Myometrial cell (primary cell): ENCODE results near the gene NOXO1. TPM values are rescaled to one million over a fixed set of nuclear protein-coding genes. Genes with fewer than 3 reads are reported as not detected.

Source experiments
- total RNA-seq: library from RNA; depleted of rRNA; stranded (reverse); fragments of >200 nt; gene quantifications from 2 replicates; pipeline ENCODE4 v1.2.3, GENCODE V29; 2015

The NOXO1 gene, protein sequence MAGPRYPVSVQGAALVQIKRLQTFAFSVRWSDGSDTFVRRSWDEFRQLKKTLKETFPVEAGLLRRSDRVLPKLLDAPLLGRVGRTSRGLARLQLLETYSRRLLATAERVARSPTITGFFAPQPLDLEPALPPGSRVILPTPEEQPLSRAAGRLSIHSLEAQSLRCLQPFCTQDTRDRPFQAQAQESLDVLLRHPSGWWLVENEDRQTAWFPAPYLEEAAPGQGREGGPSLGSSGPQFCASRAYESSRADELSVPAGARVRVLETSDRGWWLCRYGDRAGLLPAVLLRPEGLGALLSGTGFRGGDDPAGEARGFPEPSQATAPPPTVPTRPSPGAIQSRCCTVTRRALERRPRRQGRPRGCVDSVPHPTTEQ
- total RNA-seq: not detected in 2 replicates

DNA sequence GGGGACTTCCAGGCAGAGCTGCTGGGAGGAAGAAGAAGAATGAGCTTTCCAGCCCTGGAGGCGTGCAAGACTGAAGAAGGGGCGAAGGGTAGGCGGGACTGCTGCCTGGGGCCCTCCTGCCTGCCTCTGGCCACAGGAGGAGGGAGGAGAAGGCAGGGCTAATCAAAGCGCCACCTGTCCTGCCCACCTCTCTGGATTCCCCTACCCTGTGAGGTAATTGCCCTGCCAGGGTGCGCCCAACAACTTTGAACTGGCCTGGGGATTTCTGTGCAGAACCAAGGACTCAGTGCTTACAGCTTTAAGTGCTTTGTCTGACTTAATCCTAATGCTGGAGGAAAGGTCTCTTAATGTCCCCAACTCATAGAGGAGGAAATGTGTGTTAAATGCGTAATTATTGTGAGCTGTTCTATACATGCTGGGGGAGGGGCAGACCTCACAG is at the start of gene NOXO1:
Gene NOXO1 (minus strand): TSS at position 72 of the 439 bp plus-strand sequence. CDS start 290 bp downstream, outside the sequence.

DNA sequence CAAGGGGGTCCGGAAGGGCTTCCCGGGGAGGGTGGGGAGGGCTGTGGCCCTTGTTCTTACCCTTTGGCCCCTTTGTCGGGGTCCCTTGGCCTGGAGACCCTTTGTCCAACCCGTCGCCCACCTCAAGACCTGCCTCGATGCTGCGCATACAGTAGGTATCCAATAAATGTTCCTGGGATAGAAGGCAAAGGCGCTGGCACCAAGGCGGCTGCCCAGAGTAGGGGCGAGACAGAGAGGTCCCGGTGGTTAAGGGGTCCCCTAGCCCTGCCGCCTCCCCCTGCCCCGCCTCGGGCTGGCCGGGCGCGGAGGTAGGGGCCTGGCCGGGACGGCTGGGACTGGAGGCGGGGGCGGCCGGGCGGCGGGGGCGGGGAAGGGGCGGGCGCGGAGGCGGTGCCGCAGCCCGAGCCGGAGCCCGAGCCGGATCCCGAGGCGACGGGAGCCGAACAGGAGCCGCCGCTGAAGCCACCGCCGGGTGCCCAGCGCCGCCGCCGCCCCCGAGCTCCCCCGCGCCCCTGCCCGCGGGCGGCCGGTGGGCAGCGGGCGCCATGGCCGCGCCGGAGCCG is 45.3 kb upstream of the NOXO1 start, which contains the start of gene NHERF2:
Gene NHERF2 (plus strand): TSS at position 442 of the 563 bp plus-strand sequence. CDS start 104 bp downstream, at position 546.

DNA sequence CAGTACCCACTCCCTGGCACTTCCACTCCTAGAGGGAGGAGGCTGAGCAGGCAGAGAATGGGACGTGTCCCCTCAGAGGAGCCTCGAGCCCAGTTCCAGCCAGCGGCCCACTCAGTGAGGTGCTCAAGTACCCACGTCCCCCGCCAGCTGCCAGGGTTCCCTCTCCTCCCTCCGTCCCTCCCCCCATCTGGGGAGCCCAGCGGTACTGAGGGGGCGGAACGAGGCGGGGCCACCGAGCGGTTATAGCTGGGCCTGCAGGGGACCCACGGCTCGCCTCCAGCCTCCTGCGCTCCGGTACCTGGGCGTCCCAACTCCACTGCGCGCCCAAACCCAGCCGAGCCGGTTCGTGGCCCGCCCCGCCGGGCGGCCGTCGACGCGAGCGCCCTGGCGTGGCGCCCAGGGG is 38.2 kb upstream of the NOXO1 start, which contains the start of gene NPW:
Gene NPW (plus strand): TSS at position 268 of the 403 bp plus-strand sequence.

DNA sequence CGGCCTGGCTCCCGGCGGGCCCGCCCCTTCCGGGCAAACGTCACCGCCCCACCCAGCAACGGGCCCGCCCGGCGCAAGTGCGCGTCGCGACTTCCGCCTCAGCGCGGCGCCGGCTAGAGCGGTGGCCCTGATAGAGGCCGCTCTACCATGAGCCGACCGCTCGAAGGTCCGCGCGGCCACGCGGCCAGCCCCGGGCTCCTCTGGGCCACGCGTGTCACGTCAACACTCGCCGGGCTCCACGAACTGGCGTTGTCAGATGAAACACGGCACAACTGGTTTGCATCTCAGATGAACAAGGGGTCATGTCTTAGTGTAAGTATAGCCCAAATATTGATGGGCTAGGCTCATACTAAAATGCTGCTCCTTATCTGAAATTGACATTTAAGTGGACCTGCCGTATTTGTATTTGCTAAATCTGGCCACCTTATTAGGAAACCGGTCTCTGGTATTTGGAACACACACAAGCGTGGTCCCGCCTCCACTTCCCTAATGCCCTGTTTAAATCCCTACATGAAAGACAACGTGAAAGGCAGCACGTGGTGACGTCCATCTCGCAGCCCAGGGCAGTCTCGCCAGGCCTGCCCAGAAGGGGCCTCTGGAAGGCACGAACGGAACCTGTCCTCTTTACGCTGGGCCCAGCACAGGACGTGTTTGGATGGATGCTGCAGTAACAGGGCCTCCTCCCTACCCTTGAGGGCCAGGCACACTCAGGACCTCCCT is 28.7 kb upstream of the NOXO1 start, which contains the start of gene ZNF598:
Gene ZNF598 (minus strand): TSS at position 31 of the 720 bp plus-strand sequence.

DNA sequence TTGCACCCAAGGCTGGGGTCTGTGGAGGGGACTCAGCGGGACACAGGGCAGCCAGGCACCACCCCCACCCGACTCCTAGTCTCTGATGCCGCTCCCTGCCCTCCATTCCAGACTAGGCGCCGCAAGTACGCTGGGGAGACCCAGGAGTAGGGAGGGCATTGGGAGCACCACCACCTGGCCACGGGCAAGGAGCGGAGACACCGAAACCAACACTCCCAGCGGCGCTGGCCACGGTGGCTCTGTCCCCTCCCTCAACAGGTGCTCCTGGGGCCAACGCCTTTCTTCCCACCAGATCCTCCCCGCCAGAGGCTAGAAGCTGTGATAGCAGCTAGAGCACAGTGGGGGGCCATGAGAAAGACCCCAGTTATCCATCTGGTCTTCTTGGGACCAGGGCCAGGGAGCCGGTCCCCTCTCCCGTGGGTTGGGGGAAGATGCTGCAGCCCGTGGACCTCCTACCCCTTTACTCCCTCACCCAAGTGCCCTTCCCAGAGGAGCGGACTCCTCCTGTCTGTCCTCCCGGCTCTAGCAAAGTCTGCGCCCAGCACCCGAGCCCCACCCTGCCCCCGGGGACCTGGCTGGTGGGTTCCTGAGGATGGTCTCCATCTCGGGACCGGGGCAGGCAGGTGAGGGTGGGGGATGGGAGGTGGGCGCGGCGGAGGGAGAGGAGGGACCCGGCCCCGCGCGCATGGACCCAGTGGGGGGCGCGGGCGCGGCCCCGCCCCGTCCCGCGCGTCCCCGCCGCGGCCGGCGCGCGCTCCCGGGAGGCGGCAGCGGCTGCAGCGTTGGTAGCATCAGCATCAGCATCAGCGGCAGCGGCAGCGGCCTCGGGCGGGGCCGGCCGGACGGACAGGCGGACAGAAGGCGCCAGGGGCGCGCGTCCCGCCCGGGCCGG is 8.2 kb upstream of the NOXO1 start, which contains the start of gene SYNGR3:
Gene SYNGR3 (plus strand): TSS at position 762 of the 892 bp plus-strand sequence. CDS start 133 bp downstream, outside the sequence.

DNA sequence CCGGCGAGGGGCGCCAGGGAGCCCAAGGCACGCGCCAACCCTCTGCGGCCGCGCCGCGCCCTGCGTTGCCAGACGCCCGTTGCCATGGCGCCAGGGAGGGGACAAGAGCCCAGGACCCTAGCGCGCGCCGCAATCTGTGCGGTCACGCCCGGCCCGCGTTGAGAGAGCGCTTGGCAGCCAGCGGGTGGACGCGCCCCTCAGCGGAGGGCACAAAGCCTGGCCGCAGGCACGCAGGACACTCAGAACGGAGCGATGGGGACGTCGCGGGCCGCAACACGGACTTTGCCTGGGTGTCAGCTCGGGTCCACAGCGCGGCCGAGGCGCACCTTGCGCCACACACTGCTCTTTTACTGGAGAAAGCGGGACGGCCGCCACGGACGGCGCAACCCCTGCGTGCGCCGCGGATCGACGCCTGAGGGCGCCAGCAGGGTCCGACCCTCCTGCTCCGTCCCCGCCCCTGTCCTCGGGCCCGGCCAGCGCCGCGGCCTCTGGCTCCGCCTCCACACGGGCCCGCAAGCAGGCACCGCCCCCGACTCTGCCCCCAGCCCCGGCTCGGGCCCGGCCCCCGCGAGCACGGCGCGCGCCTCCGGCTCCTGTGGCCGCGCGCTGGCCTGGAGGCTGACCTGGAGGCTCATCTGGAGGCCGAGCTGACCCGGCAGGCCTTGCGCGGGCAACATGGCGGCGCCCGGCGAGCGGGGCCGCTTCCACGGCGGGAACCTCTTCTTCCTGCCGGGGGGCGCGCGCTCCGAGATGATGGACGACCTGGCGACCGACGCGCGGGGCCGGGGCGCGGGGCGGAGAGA is 2.5 kb upstream of the NOXO1 start, which contains the start of gene GFER:
Gene GFER (plus strand): TSS at position 650 of the 803 bp plus-strand sequence. CDS start 26 bp downstream, at position 676.

DNA sequence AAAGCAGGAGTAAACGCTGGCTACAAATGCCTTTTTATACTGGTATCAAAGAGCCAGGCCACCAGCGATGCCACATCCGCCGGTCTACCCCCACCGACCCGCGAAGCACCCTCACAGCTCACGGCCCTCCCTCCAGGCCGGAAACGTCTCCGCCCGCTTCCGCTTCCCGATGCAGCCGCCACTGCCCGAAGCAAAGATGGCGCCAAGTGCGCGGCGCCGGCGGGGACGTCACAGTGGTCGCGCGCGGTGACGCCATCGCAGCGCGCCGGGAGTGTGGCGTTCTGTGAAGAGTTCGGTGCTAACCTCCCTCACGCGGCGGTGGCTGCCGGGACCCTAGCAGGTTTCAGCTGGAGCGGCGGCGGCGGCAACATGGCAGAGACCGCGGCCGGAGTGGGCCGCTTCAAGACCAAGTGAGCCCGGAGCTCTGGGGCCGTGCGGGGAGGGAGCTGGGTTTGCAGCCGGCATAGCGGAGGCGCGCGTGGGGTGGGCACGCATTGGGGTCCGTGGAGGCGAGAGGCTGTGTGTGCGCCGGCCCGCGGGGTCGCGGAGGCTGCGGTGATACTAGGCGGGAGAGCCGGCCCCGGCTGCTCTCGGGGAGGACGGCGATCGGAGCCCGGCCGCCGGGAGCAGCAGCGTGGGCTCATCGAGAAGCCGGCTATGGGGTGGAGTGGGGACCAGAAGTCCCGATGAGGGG is 9.3 kb downstream of the NOXO1 start, which contains the start of gene TBL3:
Gene TBL3 (plus strand): TSS at position 258 of the 694 bp plus-strand sequence. CDS start 112 bp downstream, at position 370.

DNA sequence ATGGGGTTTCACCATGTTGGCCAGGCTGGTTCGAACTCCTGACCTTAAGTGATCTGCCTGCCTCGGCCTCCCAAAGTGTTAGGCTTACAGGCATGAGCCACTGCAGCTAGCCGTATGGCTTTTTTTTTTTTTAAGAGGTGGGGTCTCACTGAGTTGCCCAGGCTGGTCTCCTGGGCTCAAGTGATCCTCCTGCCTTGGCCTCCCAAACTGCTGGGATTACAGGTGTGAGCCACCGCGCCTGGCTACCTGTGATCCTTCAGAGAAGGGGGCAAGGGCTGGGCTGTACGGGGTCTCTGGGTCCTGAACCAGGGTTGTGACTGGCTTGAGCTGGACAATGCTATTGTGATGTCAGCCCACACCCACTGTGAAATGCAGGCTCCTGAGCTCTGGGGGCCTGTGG is 14.8 kb downstream of the NOXO1 start, which contains the start of gene RNF151:
Gene RNF151 (plus strand): TSS at position 397 of the 400 bp plus-strand sequence. CDS start 26 bp downstream, outside the sequence.

DNA sequence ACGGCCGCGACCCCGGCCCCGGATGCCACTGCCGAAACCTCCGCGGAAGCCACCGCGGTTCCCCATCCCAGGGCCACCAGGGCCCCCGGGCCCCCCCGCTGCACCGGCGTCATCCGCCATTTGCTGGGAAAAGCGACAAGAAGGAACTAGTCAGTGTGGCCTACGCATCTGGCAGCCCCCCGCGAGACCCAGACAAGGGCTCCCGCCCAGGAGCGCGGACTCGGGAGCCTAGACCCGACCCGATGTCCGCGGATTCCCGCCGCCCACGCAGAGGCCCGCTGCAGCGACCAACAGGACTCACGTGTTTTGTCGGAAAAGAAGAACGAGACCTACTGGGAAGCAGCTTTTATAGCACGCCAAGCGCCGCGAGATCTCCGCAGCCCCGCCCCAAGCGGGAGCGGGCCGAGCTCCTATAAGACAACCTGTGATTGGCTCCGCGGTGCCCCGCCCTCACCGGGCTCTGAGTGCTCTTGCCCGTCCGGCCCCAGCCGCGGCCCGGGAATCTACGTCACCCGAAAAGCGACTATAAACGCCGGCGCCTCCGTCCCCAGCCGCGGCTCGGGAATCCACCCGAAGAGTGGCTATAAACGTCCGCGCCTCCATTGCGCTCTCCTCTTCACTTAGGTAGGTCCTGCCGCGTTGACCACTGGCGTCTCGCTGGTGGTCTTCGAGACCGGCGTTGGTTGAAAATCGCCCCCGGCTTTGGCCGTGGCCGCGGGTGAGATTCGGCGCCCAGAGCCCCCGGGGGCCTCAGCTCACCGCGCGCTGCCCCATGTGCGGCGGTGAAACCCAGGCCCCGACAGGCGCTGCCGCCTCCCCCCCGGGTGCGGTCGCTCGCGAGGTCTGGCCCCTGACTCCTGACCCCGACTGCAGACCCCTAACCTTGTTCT is 16.5 kb downstream of the NOXO1 start, which contains the start of gene RPS2:
Gene RPS2 (minus strand): TSS at position 321 of the 890 bp plus-strand sequence. CDS start 201 bp downstream, at position 120.

DNA sequence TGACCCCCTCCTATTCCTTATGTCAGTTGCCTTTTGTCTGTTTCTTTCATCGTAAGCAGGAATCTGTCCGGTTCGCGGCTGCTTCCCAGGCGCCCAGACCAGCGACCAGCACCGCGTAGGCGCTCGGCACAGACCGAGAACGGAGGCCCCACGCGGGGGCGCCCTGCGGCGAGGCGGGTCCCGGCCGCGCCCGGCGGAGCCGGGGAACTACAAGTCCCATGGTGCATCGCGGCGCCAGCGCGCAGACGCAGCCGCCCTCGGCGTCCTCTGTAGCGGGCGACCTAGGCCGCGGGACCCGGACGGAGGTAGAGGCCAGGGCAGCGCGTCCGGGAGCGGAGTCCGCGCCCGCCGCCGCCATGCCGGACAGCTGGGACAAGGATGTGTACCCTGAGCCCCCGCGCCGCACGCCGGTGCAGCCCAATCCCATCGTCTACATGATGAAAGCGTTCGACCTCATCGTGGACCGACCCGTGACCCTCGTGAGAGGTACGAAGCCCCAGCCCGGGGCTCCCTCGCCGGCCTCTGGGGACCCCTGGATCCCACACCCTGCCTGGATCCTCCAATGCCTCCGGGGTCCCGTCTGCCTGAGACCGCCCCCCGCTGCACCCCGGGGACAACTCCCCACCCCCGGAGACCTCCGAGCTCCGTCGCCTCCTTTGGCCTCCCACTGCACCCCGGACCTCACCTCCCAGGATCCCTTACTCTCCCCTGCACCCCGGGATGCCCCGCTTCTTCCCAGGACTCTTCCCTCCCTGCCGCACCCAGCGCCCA is 21.8 kb downstream of the NOXO1 start, which contains the start of gene NDUFB10:
Gene NDUFB10 (plus strand): TSS at position 270 of the 771 bp plus-strand sequence. CDS start 87 bp downstream, at position 357.

DNA sequence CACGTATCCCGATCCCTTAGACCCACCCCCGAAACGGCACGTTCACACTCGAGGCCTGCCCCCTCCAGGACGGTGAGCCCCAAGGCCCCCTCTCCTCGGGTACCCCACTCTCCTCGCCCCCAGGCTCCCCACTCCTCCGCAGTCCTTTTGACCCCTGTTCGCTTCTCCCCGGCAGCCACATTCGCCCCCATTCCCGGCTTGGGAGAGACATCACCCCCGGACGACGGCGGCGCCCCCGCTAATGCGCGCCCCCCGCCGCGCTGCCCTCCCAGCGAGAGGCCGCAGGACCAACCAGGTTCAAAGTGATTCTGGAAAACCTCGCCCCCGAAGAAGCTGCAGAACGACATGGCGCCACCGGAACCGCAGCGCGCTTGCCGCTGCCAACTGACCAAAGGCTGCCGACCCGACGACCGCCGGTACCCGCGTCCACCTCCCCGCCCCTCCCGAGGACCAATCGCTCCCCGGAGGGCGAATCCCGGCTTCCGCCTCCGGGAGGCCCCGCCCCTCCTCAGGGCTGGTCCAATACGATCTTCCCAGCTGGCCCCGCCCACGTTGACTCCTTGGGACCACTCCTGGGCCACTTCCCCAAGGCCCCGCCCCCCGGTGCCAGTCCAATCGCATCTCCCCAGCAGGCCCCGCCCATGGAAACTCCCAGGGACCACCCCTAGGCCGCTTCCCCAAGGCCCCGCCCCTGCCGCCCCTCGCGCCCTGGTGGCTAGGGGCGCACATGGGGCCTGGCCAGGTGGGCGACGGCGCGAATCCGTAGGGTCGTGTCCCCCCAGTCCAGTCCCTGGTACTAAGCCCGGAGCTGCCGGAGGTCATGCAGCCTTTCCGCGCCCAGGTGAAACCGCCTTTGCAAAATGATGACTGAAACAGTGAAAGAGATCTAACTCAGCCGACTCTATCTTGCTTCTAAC is 38.2 kb downstream of the NOXO1 start, which contains the start of gene MSRB1:
Gene MSRB1 (minus strand): TSS at position 390 of the 917 bp plus-strand sequence. CDS start 43 bp downstream, at position 347.

Other genes with a start within 250 kb of the NOXO1 start
- gene NME3, start 209.9 kb downstream of the NOXO1 start, total RNA-seq: 98.6 and 102 TPM in 2 replicates
- gene EME2, start 208.7 kb downstream of the NOXO1 start, total RNA-seq: 4.1 and 16.7 TPM in 2 replicates
- 135 and 175 TPM in 2 replicates for gene MRPS34, start 208.3 kb downstream of the NOXO1 start, total RNA-seq
- gene SPSB3, start 198.9 kb downstream of the NOXO1 start, total RNA-seq: 26.4 and 33.7 TPM in 2 replicates
- 99.7 and 144 TPM in 2 replicates for gene NUBP2, start 198.5 kb downstream of the NOXO1 start, total RNA-seq
- gene IGFALS, start 187.8 kb downstream of the NOXO1 start, total RNA-seq: not detected in 2 replicates
- 42.4 and 58.0 TPM in 2 replicates for gene HAGH, start 154.6 kb downstream of the NOXO1 start, total RNA-seq
- 34.7 and 39.8 TPM in 2 replicates for gene FAHD1, start 154.3 kb downstream of the NOXO1 start, total RNA-seq
- gene MEIOB, start 109.3 kb downstream of the NOXO1 start, total RNA-seq: not detected in 2 replicates
- gene HS3ST6, start 63.1 kb downstream of the NOXO1 start, total RNA-seq: not detected in 2 replicates
- gene MSRB1, start 38.3 kb downstream of the NOXO1 start, total RNA-seq: 9.2 and 16.8 TPM in 2 replicates
- not detected in 2 replicates for gene RPL3L, start 26.8 kb downstream of the NOXO1 start, total RNA-seq
- 270 and 328 TPM in 2 replicates for gene NDUFB10, start 21.9 kb downstream of the NOXO1 start, total RNA-seq
- 3,471 and 3,533 TPM in 2 replicates for gene RPS2, start 16.6 kb downstream of the NOXO1 start, total RNA-seq
- gene RNF151, start 14.6 kb downstream of the NOXO1 start, total RNA-seq: not detected in 2 replicates
- 59.4 and 66.3 TPM in 2 replicates for gene TBL3, start 9.4 kb downstream of the NOXO1 start, total RNA-seq
- 40.2 and 41.8 TPM in 2 replicates for gene GFER, start 2.7 kb upstream of the NOXO1 start, total RNA-seq
- 1.1 and 4.6 TPM in 2 replicates for gene SYNGR3, start 8.5 kb upstream of the NOXO1 start, total RNA-seq
- 41.8 and 43.2 TPM in 2 replicates for gene ZNF598, start 28.4 kb upstream of the NOXO1 start, total RNA-seq
- gene NPW, start 38.3 kb upstream of the NOXO1 start, total RNA-seq: 1.4 and 4.3 TPM in 2 replicates
- gene NHERF2, start 45.4 kb upstream of the NOXO1 start, total RNA-seq: 62.9 and 94.0 TPM in 2 replicates
- 27.6 and 51.3 TPM in 2 replicates for gene NTHL1, start 66.4 kb upstream of the NOXO1 start, total RNA-seq
- gene TSC2, start 66.5 kb upstream of the NOXO1 start, total RNA-seq: 30.8 and 63.1 TPM in 2 replicates
- 109 and 147 TPM in 2 replicates for gene PKD1, start 154.4 kb upstream of the NOXO1 start, total RNA-seq
- 1.4 and 2.3 TPM in 2 replicates for gene RAB26, start 167.2 kb upstream of the NOXO1 start, total RNA-seq
- gene TRAF7, start 174.3 kb upstream of the NOXO1 start, total RNA-seq: 84.5 and 106 TPM in 2 replicates
- 0.18 TPM in 1 of 2 replicates, not detected in the other for gene CASKIN1, start 215.1 kb upstream of the NOXO1 start, total RNA-seq
- gene MLST8, start 224.0 kb upstream of the NOXO1 start, total RNA-seq: 42.9 and 54.2 TPM in 2 replicates
- under 0.01 and 2.3 TPM in 2 replicates for gene BRICD5, start 229.4 kb upstream of the NOXO1 start, total RNA-seq
- gene PGP, start 233.4 kb upstream of the NOXO1 start, total RNA-seq: 25.7 and 29.1 TPM in 2 replicates
- gene E4F1, start 242.1 kb upstream of the NOXO1 start, total RNA-seq: 24.5 and 26.2 TPM in 2 replicates